Stimulated activated CD8-positive, alpha-beta memory T cell treated with anti-CD3 and anti-CD28 coated beads, Interleukin-2, amount 100 ng/mL, for 1 hour (primary cell): ENCODE data around the gene ITIH4.
"Not testable (repeated sequence)": the region's sequence is repeated elsewhere in the genome, so short reads cannot be mapped to it uniquely, and the experiment has no call there.

Experiments
- DNase-seq, 2 donors: peaks; one replicate each; pipeline ENCODE4 v3.0.0-alpha.2; 2020; ENCODE audit warnings: low read depth in 2 of 2

The ITIH4 gene

DNA sequence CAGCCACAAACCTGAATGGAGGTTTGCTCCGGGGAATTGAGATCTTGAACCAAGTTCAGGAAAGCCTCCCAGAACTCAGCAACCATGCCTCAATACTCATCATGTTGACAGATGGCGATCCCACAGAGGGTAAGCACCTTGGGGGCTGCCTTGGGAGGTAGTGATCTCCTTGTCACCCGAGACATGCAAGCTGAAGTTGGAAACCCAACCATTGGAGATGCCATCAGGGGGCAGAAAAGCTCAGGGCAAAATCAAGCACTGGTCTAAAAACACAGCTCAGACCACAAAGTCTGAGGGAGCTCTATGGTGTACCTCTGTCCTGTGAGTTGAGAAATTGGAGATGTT lies 47.3 kb downstream of the ITIH4 start:
- DNase-seq = no peak

DNA sequence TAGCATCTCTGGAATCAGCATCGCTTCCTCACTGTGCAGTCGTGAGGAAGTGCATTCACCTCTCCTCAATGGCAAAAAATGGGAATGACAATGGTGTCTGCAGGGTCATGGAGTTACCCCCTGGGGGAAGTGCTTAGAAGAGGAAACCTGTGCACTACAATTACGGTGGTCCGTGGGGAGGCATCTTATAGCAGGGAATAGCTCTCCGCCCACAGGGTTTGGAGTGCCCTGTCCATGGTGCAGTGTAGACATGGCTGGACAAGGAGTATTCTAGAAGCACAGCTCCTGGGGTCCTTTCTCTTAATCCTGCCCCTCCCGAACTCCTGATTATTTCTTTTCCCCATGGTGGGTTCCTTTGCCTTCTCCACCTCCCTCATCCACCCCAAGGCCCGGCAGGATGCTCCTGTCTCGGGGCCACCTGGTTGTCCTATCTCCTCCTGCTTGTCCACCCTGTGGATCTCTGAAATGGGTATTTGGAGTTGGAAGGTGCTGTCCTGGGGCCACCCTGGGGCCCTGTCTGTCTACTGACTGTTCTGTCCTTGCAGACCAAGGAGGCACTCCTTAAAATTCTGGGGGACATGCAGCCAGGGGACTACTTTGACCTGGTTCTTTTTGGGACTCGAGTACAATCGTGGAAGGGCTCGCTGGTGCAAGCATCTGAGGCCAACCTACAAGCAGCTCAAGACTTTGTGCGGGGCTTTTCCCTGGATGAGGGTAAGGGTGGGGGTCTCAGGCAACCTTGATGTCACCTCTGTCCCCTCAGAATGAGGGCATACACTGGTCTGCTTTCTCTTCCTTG lies 47.9 kb downstream of the ITIH4 start:
- no peak for DNase-seq

DNA sequence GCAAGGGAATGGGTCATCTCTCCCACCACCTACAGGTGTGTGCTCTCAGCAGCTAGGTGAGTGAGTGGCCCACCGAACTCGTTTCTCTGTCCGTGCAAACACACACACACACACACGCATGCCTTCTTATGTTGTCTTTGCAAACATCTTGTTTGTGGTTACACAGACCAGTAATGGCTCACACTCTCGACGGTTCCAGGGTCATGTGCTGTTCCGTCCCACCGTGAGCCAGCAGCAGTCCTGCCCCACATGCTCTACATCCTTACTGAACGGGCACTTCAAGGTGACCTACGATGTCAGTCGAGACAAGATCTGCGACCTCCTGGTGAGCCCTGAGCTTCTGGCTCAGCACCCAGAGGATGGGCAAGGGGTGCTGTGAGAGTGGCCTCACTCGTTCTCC lies 48.7 kb downstream of the ITIH4 start:
- no peak for DNase-seq

DNA sequence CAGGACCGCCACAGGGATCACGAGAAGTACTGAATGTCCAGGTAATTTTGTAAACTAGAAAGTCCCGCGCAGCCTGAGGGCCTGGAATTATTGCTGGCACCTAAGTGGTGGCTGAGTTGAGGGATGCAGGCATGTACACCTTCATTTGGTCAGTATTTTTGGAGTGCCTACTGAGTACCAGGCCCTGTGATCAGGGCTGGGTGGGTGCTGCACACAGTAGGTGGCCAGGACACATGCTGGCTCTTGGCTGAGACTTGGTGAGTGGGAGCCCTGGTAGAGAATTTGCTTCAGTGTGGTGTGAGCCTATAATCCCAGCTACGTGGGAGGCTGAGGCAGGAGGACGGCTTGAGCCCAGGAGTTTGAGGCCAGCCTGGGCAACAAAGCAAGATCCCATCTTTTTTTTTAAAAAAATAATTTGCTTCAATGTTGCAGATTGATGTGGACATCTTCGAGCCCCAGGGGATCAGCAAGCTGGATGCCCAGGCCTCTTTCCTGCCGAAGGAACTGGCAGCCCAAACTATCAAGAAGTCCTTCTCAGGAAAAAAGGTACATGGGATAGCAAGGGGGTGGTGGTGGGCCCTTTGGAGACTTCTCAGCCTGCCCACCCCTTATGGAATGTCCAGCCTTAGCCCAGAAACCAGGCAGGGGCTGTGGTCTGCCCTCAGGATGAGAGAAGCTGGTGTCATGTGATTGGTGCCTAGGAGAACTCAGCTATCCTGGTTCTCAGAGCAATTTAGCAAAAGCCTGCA lies 50.5 kb downstream of the ITIH4 start:
- DNase-seq = no peak

DNA sequence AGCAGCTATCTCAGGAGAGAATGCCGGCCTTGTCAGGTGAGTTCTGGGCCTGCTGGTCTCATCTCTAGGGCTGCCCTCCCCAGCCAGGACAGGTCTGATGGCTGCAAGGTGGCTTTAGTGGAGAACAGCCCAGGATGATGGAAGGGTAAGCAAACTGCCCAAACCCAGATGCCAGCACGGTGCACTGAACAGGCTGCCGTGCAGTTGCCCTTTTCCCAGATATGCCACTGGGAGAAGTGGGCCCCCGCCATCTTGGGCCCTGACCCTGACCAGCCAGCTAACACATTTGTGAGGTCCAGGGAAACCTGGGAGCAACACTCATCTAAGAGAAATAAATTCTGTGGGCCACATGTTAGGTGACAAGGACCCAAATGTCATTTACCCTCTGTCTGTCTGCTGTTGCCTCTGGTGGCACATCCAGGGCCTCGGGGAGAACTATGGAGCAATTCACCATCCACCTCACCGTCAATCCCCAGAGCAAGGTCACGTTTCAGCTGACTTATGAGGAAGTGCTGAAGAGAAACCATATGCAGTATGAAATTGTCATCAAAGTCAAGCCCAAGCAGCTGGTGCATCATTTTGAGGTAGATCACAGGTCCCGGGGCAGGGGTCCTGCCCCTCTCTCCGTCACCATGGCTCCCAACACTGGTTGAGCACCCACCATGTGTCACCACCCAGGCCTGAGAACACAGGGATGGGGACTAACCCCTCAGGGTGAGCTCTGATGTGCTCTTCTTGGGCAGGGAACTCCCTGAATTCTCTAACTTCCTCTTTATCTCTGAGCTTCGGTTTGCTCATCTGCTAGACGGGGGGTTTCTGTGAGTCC lies 51.2 kb downstream of the ITIH4 start:
- DNase-seq = no peak

DNA sequence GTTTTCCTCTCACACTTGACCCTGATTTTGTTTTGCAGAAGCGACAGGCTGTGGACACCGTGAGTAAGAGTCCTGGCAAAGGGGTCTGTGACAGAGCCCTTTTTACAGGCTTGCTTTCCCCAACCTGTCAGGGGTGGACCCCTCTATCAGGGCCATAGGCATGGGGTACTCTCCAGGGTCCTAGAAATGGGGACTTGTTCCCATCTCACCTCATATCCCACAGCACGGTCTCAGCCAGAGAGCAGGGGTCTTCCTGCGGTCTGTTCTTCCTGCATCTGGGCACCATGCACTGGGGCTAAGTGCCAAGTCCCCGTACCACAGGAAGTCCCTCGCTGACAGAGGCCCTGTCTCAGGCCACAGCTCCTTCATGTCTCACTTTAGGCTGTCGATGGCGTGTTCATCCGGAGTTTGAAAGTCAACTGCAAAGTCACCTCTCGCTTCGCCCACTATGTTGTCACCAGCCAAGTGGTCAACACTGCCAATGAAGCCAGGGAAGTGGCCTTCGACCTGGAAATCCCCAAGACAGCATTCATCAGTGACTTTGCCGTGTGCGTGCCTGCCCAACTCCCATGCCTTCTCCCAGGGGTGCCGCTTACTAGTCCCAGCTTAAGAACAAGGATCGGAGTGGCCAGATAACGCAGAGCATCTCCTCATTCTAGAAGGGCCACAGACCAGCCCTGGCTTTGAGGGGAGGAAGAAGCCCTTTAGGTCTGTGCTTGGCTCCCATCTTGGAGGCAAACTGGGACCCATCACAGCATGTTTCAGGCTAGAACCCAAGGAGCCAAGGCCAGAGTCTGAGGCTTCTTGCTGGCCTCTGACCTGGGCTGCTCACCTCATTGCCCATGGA lies 52.3 kb downstream of the ITIH4 start:
- no peak for DNase-seq

DNA sequence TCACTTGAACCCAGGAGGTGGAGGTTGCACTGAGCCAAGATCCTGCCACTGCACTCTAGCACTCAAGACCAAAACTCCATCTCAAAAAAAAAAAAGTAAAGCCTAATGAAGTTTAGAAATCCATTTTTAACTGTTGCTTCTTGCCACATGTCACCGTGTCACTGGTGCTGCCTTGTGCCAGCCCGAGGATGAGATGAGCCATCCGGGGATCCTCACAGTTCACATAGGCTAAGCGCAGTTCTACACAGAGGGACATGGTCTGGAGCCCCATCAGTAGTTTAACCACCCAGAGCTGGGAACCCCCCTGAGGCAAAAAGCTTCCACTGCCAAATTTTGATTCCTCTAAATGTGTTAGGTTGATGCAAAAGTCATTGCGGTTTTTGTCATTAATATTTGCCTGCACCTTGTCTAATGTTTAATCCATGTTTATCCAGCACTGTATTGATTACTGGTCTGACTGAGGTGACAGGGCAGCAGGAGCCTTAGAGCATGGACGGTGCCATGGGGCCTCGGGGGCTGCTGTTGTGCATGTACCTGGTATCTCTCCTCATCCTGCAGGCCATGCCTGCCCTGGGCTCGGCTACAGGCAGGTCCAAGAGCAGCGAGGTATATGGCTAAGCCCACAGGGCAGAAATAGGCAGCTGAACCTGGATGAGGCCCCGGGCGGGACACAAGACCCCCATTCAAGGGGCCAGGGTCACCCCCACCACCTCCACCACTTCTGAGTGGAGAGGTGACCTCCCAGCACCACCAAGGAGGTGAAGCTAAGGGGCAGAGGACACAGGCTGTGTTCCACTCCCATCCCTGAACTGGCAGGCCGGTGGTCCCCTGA lies 53.1 kb downstream of the ITIH4 start, which contains the start of gene ITIH1:
TSS of gene ITIH1 (plus strand) at position 473 of the 832 bp plus-strand sequence. CDS start at position 490, 17 bp downstream.
- no peak for DNase-seq

DNA sequence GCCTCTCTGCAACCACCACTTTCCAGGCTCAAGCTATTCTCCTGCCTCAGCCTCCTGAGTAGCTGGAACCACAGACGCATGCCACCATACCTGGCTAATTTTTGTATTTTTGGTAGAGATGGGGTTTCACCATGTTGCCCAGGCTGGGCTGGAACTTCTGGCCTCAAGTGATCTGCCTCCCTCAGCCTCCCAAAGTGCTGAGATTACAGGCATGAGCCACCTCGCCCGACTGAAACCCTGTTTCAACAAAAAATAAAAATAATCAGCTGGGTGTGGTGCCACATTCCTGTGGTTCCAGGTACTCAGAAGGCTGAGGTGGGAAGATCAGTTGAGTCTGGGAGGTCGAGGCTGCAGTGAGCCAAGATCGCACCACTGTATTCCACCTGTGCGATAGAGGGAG lies 54.0 kb downstream of the ITIH4 start:
- not testable (repeated sequence) for DNase-seq

DNA sequence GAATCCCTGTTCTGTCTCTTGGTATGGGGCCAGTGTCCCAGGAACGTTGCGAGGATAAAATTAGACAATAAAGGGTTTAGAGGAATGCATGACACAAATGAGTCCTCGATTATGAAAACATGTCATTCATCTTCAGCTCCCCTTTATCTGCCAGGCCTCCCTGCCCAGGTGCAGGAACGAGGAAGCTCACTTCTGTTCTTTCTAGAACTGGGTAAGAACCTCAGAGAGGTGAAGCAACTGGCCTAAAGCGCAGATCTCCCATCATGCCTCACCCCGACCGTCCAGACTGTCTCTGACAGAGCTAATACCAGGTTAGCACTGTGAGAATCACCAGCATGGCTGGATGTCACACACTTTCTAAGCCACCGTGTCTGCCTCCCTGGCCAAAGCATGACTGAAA lies 54.6 kb downstream of the ITIH4 start:
- no peak for DNase-seq

DNA sequence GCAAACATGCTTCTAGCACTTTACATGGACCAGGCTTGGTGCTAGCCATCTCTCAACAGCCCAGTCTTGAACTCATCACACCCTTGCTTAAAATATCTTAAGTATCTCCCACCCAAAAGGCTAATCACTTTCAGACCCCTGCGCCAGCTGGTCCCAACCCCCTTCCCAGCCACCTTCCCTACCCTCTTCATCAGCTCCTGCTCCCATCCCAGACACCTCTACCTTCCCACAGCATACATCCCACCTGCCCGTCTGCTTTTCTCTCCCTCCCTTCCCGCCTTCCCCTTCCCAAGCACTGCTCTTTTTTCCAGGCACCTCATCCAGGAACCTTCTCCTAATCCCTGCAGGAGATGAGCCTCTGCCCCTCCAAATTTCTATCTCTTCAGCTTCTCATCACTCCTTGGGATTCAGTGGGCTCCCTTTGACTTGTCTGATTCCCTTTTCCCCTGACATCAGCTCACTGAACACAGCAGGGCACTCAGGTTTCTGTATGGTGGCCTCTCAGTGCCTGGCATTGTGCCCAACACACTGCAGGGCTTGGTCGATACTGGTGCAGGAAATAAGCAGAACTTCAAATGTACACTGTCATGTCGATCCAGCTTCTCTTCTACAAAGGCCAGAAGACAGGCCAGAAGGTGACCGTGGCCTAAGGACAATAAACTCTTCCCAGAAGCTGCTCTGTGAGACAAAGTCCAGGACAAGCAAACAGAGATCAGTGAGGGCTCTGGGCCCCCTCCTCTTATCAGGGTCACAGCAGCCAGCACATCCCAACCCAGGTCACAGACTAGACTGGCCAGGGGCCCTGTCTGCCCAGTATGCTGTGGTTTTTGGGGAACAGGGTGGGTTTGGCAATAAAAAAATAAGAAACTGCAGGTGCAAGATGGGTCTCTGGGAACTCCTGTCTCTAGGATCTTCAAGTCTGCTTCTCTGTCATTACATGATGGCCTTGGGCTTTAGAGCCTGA lies 55.3 kb downstream of the ITIH4 start:
- DNase-seq = no peak

DNA sequence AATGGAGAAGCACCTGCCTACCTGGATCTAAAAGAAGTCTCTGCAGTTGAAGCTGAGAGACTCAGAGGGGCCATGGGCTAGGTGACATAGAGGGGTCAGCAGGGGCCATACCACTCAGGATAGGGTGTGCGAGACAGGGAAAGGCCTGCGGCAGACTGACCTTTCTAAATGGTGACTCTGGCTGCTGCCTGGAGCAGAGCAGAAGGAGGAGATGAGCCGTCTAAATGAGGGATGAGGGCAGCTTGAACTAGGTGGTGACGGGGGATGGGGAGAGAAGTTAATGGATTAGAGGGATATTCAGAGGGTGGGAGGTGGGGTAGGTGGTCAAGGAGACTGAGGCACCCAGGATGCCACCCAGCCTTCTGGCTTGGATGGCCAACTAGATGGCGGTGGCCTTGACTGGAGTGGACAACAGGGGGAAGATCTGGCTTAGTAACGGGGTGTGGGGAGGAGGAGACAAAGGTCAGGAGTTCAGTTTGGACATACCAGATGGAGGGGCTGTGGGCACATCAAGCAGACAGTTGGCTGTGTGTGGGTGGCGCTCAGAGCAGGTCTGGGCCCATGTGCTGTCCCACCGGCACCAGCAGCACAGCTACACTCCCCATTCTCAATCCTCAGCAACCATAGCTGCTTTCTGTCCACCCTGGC lies 56.3 kb downstream of the ITIH4 start:
- no peak for DNase-seq

DNA sequence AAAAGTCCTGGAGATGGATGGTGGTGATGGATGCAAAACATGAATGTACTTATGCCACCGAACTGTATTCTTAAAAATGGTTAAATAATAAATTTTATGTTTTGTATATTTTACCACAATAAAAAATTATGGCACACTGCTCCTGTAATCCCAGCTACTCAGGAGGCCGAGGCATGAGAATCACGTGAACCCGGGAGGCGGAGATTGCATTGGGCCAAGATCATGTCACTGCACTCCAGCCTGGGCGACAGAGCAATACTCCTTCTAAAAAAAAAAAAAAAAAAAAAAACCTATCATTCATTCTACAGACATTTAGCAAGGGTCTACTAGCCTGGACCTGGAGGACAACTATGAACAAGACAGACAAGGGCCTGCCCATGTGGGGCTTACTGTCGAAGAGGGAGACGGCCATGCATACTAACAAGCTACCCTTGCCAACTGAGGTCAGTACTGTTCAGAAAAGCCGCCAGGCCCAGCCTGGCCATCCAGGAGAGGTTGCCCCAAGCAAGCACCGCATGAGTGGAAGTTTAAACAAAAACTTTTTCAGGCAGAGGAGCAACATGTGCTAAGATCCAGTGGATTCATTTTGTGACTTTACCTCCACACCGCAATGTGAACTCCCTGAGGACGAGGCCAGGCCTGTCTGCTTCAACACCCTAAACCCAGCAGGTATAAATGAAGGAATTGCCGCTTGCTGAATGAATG lies 57.0 kb downstream of the ITIH4 start:
- DNase-seq = no peak

DNA sequence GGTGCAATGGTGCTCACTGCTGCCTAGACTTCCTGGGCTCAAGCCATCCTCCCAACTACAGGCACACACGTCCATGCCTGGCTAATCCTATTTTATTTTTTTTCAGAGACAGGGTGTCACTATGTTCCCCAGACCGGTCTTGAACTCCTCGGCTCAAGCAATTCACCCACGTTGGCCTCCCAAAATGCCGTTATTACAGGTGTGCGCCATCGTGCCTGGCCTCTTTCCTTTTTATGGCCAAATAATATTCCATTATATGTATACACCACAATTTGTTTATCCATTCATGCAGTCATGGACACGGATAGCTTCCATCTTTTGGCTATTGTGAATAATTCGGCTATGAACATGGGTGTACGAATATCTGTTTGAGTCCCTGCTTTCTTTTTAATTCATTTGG lies 58.8 kb downstream of the ITIH4 start:
- DNase-seq = no peak

DNA sequence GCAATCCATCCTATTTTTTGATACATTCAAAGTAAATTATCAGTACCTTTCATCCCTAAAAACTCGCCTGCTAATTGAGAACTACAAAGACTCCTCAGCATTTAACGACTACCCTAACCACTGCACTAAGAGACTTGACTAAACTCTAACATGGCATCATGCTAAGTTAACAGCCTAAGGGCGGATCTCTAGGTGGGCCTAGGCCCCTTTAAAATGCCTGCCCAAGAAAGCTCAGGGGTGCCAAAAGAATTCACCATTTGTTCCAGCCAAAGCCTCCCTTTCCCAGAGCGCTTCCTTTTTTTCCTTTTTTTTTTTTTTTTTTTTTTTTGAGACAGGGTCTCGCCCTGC lies 59.2 kb downstream of the ITIH4 start:
- DNase-seq = no peak

DNA sequence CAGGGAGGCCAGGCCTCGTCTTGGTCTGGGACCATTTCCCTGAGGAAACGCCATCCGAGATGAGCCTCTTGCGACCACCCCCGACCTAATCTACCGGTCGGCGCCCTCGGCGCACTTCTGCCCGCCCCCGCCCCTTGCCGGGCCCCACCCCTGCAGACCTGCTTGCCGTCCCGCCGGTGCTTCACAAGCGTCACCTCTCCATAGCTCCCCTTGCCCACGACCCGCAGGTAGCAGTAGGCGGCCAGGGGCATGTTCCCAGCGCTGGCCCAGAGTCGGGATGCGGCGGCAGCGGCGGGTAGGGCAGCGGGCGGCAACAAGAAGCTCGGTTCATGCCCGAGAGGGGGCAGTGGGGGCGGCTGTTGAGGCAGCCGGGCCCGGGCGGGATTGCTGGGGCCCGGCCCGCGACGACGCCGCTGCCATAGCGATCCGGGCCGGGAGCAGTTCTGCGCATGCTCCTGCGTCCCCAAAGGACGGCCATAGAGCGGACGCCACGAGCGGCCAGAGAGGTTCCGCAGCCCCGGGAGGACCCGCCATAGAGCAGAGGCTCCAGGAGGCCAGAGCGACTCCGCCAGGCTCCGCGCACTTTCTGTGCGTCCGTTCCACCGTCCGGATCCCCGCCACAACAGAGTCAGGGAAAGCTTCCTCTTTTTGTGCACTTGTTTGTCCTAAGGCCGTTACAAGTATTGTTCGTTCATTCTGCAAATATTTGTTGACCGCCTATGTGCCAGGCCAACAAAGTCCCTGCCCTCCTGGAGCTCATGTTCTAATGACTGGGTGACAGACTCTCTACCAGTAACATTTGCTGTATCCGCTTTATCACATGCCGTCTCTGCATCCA lies 59.8 kb downstream of the ITIH4 start, which contains the start of gene NEK4:
TSS of gene NEK4 (minus strand) at position 445 of the 838 bp plus-strand sequence. CDS start at position 251, 194 bp downstream.
- peak; percentile 66 to 72 for DNase-seq

DNA sequence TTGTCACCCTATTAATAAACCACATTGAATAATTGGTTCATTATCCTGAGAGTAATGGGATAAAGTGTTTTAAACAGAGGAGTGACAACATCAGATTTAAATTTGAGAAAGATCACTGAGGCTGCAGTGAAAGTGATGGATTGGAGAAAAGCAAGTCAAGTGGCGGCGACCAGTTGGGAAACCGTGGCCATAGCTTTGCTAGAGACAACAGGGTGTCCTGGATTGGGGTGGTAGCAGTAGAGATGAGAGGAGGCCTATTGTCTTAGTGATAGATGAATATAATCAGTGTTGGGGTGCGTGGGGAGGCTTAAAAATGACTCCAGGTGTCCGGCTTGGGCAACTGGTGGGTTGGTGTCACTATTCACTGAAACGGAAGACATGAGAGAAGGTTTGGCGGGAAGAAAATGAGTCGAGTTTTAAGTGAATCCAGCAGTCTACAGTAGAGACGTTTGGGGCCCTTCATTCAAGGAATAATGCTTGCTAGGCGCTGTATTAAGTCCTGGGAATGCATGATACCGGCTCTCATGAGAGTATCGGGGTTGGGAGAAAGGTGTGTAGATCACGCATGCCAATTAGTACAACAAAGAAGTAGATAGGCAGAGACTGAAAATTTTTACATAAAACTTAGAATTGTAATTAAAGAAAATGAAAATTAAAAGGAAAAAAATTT lies 60.6 kb downstream of the ITIH4 start:
- no peak for DNase-seq

DNA sequence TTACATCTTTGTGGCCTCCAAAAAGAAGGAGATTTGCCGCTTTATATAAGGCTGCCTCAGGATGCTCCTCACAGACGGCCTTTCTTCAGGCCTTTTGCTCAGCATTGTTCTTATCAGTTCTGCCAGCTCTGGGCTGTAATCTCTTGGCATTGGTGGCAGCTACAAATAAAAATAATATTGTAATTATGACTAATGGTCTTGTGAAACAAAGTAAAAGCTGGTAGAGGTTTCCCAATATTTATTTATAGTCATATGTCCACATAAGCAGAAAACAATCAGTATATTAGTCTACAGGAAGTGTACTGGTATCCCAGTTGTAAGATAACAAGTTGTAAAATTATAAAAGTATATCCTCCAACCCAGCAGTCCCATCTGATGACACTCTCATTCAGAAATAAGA lies 67.0 kb downstream of the ITIH4 start:
- DNase-seq = no peak
